ENCODE measurements around the gene CST11.

Gene CST11

DNA sequence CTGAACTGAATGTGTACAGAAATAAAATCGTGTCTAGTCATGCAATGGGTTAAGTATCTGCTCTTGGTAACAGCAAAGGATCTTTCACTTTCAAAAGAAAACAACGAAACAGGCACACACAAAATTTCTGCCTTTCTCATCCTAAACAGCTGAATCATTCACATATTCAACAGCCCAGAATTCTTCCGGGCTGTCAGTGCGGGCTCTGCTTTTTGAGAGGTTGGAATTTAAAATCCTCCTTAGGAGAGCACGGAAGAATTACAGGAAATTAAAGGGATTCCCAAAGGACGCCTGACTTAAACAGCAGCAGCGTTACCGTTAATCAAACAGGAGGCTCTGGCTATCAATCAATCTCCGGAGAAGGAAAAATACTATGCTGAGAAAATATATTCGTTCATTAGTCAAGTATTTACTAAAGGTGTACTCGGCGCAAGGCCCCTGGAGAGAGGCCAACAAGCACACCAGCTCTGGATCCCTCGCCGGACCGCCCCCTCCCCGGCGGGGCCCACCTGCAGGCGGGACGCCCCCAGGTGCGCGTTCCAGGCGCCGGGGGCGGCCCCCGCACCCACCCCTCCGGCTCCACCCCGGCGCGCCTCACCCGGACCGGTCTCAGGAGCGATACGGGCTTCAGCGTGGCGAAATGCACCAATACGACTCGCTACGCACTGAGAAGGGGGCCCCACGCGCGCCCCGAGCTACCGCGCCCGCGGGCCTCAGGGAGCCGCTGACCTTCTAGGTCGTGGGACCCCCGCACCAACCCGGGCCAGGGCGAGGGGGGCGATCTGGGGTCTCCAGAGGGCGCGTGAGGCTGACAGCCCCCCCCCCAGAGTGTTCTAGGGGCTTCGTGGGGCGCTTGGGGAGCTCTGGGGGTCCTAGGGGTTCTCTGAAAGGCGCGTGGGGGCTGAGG lies 32.4 kb downstream of the CST11 start:
- no peak for DNase-seq

DNA sequence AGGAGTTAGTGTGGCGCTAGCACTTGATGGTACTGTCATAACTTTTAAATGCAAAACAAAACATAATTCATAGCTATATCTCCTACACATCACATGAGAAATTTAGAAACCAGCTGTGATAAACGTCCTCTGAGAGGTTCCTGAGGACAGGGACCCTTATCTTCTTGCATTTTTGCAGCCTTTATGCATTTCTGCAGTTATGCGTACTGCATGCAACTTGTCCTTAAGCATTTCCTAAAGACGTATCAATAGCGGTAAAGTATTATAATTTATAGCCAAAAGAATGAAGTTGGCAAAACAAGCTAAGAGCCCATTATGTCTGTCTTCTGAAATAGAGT lies 33.0 kb downstream of the CST11 start:
- no peak for DNase-seq

DNA sequence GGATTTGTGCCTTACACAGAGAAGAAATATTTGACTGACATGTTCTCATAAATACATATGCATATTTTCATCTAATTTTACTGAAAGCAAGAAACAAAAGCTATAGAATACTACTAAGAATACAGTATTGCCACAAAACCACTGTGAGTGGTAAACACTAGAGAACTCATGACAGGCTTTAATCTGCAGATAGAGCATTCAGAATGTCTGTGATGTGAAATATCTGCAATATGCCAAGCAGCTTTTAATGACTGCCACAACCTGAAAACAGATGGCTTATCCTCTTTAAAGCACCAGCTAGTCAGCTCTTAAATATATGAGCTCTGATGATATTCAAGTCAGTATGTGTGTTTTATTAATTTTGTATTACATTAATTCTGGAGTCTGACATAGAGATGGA lies 34.8 kb downstream of the CST11 start:
- DNase-seq = no peak

DNA sequence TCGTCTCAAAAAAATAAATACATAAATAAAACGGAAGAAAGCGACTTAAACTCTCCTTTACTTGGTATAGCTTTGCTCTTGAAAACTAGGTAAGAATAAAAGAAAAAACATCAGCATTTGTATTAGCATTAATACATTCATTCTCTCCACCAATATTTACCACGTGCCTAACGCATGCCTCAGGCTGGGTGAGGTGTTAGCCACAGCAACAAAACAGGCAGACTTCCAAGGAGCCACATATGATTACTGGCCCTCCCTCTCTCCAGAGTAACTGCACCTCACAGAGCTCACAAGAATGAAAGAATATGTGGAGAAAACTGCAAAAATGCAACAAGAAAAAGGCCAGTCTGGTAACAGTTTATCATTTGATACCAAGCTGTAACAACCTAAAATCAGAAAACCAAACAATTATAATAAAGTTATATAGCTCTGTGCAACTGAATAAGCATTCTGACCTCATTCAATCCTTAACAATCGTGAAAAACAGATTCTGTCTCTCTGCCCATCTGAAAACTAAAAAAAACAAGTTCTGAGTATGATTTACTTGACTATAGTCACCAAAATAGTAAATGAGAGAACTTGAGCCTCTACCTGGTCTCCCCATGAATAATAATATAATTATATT lies 36.6 kb downstream of the CST11 start:
- no peak for DNase-seq

DNA sequence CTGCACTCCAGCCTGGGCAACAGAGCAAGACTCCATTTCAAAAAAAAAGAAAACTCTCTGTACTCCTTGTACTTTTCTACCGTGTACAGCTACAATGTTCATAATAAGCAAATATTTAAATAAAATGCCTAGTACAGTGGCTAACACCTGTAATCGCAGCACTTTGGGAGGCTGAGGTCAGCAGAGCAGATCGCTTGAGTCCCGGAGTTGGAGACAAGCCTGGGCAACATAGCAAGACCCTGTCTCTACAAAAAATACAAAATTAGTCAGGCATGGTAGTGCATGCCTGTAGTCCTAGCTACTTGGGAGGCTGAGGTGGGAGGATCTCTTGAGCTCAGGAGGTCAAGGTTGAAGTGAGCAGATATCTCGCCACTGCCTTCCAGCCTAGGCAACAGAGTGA lies 37.1 kb downstream of the CST11 start:
- DNase-seq = no peak

DNA sequence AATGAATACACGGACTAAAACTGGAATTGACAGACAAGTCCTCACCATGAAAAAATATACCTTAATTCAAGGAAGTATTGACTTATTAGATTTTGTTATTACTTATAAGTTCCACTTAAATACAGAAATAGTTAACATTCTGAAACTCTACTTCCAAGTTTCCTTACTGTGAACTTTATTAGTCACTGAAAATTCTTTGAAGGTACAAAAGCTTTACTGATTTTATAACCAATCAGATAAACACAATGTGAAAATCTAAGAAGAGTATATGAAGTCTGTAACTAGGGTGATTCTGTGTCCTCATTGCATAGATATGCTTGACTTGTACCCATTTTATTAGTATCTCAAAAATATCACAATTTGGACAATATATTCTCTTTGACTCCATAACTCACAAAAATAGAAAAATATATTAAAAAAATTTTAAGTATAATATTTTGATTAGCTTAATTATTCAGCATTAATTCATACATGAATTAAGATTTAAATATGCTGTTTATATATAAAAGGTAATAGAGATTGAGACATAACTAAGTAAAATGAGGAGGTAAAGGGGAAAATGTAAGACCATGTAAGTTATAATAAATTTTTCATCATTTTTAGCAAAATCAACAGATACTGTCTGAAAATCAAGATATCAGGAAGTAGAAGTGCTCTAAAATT lies 38.0 kb downstream of the CST11 start:
- no peak for DNase-seq

DNA sequence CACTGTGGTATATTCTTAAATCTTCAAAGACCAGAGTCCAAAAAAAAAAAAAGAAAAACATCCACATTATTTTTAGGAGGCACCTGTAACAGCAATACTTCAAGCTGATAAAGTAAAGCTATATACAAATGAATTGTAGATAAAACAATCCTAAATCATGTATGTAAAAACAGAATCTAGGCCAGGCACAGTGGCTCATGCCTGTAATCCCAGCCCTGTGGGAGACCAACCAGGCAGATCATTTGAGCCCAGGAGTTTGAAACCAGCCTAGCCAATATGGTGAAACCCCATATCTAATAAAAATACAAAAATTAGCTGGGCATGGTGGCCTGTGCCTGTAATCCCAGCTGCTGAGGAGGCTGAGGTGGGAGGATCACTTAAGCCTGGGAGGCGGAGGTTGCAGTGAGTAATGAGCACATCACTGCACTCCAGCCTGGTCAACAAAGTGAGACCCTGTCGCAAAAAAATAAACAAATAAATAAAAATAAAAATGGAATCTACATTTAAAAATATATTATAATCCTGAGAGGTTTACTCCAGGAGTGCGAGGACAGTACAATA lies 38.7 kb downstream of the CST11 start:
- no peak for DNase-seq

DNA sequence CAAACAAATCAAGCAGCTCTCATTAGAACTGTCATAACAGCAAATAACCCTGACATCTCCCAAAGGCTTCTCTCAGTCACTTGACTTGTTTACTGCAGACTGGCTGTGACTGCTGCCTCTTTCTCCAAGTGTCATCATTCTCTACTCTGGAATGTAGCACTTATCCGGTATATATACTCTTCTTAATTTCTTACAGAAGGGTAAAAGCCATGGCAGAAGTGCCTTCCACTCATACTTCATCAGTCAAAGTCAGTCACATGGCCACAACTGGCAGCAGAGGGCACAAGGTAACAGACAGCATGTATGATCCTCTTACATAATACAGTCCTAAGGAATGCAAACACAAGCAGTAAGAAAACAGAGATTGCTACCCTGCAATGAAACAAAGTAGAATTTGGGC lies 40.6 kb downstream of the CST11 start:
- no peak for DNase-seq

DNA sequence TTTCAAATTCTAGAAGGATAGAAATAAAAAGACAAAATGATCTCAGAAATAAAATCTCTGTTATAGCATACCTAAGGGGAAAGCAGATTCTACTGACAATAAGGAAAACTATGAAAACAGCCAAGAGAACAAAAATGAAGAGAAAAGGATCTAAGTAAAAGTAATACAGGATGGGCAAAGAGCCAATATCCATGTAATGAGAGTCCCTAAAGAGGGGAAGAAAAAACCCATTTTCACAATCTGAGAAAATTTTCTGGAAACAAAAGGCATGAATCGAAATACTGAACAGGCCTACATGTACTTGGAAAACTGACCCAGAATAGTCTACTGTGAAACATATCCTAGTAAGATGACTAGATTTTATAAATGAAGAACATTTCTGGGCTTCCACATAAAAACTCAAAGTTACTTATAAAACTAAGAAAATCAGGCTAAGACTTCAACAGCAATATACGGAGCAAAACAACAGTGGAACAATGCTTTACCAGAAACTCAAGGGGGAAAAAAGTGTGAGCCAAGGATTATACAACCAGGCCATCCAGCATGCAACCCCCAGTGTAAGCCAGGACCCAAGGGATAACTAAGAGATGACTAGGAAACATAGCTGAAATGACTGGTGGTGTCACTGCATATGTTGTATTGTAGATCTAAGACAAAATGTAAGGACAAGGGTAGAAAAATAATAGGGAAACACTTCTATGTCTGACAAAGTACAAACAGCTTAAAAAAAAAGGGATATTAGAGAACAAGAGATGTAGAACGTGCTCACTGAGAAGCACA lies 41.6 kb downstream of the CST11 start:
- DNase-seq = no peak

DNA sequence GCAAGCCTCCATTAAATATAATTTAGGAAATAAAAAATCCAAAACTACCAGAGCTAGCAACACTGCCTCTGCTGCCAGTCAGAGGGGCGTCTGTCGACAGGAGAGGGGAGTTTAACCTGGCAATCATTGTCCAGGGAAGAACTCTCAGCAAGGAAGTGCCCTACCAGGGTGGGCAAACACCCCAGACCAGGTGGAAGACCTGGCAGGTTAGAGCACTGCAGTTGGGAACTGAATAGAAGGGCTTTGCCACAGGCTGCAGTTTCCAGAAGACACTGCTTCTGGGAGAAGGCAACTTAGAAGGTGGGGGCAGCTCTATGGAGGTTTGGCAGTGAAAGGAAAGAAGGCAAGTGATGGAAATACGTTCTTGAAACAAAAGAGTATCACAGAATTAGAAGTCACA lies 42.9 kb downstream of the CST11 start:
- no peak for DNase-seq

DNA sequence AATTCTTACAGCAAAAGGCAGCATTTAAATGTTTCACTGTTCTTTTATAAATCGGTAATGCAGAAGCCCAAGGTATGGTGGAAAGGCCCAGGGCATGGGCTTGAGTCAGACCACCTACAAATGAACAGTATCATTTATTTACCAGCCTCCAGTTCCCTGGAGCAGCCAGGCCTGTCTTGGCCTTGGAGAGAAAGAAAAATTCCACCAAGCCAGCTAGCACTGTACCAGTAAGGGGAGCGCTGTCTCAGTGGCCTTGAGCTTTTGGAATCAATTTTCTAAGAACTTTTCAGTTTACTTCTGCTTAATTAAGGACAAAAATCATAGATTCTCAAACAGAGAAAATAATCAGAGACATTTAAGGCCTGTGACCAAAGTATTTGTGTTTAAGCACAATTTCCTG lies 43.7 kb downstream of the CST11 start:
- no peak for DNase-seq

DNA sequence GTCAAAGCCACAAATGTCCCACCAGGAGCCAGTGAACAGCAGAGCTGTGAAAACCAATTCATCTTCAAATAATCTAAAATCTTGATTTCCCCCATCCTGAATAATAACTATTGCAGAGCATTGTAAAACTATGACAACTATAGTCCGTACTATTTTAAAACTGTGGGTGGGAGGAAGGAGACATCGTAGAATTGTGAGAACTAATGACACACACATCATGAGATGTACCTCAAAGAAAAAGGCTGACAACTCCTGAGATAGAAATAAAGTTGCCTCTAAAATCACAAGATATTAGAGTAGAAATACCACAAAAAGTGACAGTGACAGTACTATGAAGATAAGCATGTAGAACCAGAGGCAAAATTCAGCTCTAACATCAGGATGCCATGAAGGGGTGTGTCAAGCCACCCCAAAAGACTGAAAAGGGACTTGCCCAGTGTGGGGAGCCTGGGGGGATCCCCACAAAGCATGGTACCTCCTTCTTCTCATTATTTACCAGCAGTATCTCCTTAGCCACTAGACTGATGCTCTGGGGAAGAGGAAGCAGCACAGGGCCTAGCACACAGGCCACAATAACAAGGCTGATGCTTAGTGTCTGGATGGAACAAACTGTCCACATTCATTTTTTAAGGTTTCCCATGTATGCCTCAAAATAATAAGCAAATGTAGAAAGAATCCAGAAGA lies 44.8 kb downstream of the CST11 start:
- no peak for DNase-seq

DNA sequence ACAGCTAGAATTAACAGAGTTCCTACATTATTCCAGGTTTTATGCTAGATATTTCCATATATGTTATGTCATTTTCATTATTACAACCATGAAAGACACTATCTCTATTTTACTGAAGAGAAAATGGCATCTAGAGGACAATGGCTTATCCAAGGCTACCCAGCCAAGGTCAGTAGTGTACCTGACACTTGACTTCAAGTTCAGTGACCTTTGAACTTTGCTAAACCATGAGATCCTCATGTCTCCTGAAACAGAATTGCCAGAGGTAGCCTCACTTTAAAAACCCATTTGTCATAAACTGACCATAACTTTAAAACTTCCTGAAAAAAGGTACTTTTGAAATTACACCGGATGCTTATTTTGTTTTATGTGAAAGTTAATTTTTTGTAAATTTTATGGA lies 45.8 kb downstream of the CST11 start:
- DNase-seq = no peak

DNA sequence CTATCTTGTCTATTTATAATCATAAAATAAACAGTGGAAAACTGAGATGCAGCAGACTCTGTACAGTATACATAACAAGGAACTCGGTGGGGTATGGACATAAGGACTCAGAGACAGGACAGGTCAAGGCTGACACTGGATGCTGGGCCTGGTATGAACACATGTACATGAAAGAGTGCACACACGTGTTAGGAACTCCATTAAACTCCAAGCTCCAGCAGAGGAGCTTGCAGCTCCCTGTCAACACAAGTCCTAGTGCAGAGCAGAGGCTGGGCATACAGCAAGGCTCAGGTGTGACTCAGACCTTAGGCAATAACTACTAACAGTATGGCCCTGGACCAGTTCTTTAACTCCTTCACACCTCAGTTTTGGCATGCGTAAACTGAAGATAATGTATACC lies 48.5 kb downstream of the CST11 start:
- no peak for DNase-seq

DNA sequence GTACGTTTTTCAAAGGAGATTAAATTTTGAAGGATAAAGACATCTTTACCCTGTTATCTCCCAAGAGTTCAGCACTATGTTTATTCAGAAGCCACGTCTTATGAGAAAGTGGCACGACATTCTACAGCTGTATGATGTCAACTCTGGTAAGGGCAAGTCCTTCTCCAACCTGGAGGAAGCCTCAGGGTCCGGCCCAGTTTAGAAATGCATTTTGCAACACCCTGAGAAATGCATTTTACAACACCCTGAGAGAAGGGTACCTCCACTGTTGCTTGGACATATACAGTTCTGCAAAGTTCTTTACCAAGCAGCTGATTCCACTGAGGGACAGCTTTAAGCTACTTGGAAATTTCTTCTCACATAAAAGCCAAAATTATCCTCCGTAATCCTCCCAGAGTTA lies 48.9 kb downstream of the CST11 start:
- no peak for DNase-seq

DNA sequence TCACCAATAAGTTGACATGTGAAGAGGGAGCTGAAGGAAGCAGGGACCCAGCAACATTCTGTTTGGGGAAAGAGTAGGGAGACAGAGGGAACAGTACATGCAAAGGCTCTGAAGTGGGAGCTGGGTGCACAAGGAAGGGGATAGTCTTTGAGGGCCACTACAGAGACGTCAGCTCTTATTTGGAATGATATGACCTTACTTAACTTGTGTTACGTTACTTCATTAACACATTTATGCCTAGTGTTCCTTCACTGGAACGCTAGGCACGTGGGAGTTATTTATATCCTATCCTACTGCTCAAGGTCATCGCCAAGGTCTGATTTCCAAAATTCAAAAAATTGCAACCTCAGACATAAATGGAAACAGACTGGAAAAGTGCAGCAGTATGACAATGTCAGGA lies 51.6 kb downstream of the CST11 start:
- no peak for DNase-seq
